GM23338 (cell line): ENCODE measurements around the gene IGFBP5. TPM values are rescaled to one million over a fixed set of nuclear protein-coding genes. Genes with fewer than 3 reads are reported as not detected.

Source experiments
- ATAC-seq: fragments of 200-7000 bp; cut with Tn5 transposase; 3 replicates; pipeline ENCODE4 v1.9.1; 2020
- DNase-seq: peaks from one replicate; pipeline ENCODE4 v3.0.0-alpha.2; 2015; ENCODE audit warnings: low spot score
- H2AFZ ChIP-seq: fragments of 200-600 bp; sonication (generic); 2 replicates; pipeline ENCODE4 v1.8.0; 2016; ENCODE audit warnings: antibody characterized with exemption, mild to moderate bottlenecking, moderate library complexity
- H3F3A ChIP-seq: fragments of 200-600 bp; sonication (generic); replicated peaks from 2 replicates; pipeline ENCODE4 v1.8.0; 2017; ENCODE audit warnings: antibody characterized with exemption, mixed run types, low read depth
- H3K27ac ChIP-seq: fragments of 200-600 bp; sonication (generic); 2 replicates; pipeline ENCODE4 v1.6.1; 2016; ENCODE audit warnings: low read depth
- H3K27me3 ChIP-seq: fragments of 200-600 bp; sonication (generic); 2 replicates; pipeline ENCODE4 v1.8.0; 2016; ENCODE audit warnings: mild to moderate bottlenecking, mixed run types, moderate library complexity; ENCODE audit not compliant: insufficient read depth
- H3K36me3 ChIP-seq: fragments of 200-600 bp; sonication (generic); 2 replicates; pipeline ENCODE4 v1.8.0; 2016; ENCODE audit warnings: mild to moderate bottlenecking; ENCODE audit not compliant: insufficient read depth
- H3K4me1 ChIP-seq: fragments of 200-600 bp; sonication (generic); 2 replicates; pipeline ENCODE4 v1.8.0; 2016; ENCODE audit warnings: mild to moderate bottlenecking, moderate library complexity; ENCODE audit not compliant: insufficient read depth
- H3K4me2 ChIP-seq: fragments of 200-600 bp; sonication (generic); 2 replicates; pipeline ENCODE4 v1.7.1; 2017; ENCODE audit warnings: mixed run types
- H3K4me3 ChIP-seq: fragments of 200-600 bp; sonication (generic); 2 replicates; pipeline ENCODE4 v1.6.1; 2016; ENCODE audit warnings: mixed run types
- H3K79me2 ChIP-seq: fragments of 200-600 bp; sonication (generic); replicated peaks from 2 replicates; pipeline ENCODE4 v1.8.0; 2017; ENCODE audit warnings: mild to moderate bottlenecking; ENCODE audit not compliant: insufficient read depth
- H3K9me2 ChIP-seq: fragments of 200-600 bp; sonication (generic); 2 replicates; pipeline ENCODE4 v1.8.0; 2017; ENCODE audit not compliant: insufficient read depth
- H4K20me1 ChIP-seq: fragments of 200-600 bp; sonication (generic); replicated peaks from 2 replicates; pipeline ENCODE4 v1.8.0; 2017; ENCODE audit warnings: mild to moderate bottlenecking; ENCODE audit not compliant: insufficient read depth
- H3K27ac Mint-ChIP-seq: 2 replicates; pipeline ENCODE4 v1.8.0; 2020; ENCODE audit warnings: inconsistent platforms, mild to moderate bottlenecking, moderate library complexity, mixed read lengths
- H3K27me3 Mint-ChIP-seq: 3 replicates; pipeline ENCODE4 v1.8.0; 2022; ENCODE audit warnings: low read depth, mild to moderate bottlenecking, moderate library complexity, mixed read lengths, inconsistent platforms; ENCODE audit not compliant: insufficient read depth, poor library complexity
- H3K36me3 Mint-ChIP-seq: 3 replicates; pipeline ENCODE4 v1.8.0; 2021; ENCODE audit warnings: low read depth, mild to moderate bottlenecking, inconsistent platforms, moderate library complexity, mixed read lengths
- H3K4me1 Mint-ChIP-seq: 3 replicates; pipeline ENCODE4 v1.8.0; 2020; ENCODE audit warnings: mild to moderate bottlenecking, inconsistent platforms, mixed read lengths
- H3K4me3 Mint-ChIP-seq: 3 replicates; pipeline ENCODE4 v1.8.0; 2021; ENCODE audit warnings: moderate library complexity, mild to moderate bottlenecking, inconsistent platforms, mixed read lengths
- H3K9me3 Mint-ChIP-seq: 3 replicates; pipeline ENCODE4 v1.8.0; 2020; ENCODE audit warnings: moderate library complexity, mild to moderate bottlenecking, inconsistent platforms, mixed read lengths
- CREB1 ChIP-seq: fragments of 250-450 bp; sonication (Bioruptor Pico); IDR thresholded peaks from 2 replicates; pipeline ENCODE4 v1.5.0; 2020; ENCODE audit warnings: low read depth, mild to moderate bottlenecking, moderate library complexity
- EZH2 ChIP-seq: fragments of 200-600 bp; sonication (generic); IDR thresholded peaks from one replicate; pipeline ENCODE4 v1.8.0; 2017; ENCODE audit warnings: antibody characterized with exemption, mild to moderate bottlenecking, low read depth; ENCODE audit not compliant: unreplicated experiment
- EZH2phosphoT487 ChIP-seq: fragments of 200-600 bp; sonication (generic); IDR thresholded peaks from one replicate; pipeline ENCODE4 v1.8.1; 2018; ENCODE audit warnings: antibody characterized with exemption; ENCODE audit not compliant: unreplicated experiment
- JUNB ChIP-seq: IDR thresholded peaks from one replicate; pipeline ENCODE4 v1.6.1; 2016; ENCODE audit warnings: antibody characterized with exemption; ENCODE audit not compliant: unreplicated experiment
- NANOG ChIP-seq: IDR thresholded peaks from 2 replicates; pipeline ENCODE4 v1.6.1; 2016; ENCODE audit warnings: antibody characterized with exemption, borderline replicate concordance
- POLR2AphosphoS5 ChIP-seq: IDR thresholded peaks from 2 replicates; pipeline ENCODE4 v1.6.1; 2016; ENCODE audit warnings: antibody characterized with exemption, low read depth
- STAT1 ChIP-seq: IDR thresholded peaks from one replicate; pipeline ENCODE4 v1.6.1; 2016; ENCODE audit warnings: antibody characterized with exemption; ENCODE audit not compliant: unreplicated experiment
- ZNF114 ChIP-seq: fragments of 250-450 bp; sonication (Bioruptor Pico); IDR thresholded peaks from 2 replicates; pipeline ENCODE4 v1.5.0; 2020; ENCODE audit warnings: mild to moderate bottlenecking, moderate library complexity
- ZNF331 ChIP-seq: fragments of 250-450 bp; sonication (Bioruptor Pico); IDR thresholded peaks from 2 replicates; pipeline ENCODE4 v1.5.0; 2020; ENCODE audit warnings: low read depth, mild to moderate bottlenecking, moderate library complexity
- polyA plus RNA-seq: library from polyadenylated mRNA; unstranded; fragments of >200 nt; fragmentation: Nextera tagmentation; extraction: Ambion mirVana; gene quantifications from 2 replicates; pipeline ENCODE4 v1.2.1, GENCODE V29; 2016
- total RNA-seq: library from RNA; depleted of rRNA; stranded (reverse); fragments of >200 nt; shearing (Covaris generic); gene quantifications from 2 replicates; pipeline ENCODE4 v1.2.3, GENCODE V29; 2014
- TF ChIP-seq, protein P1 (sequence below), 2 experiments: fragments of 200-600 bp in 1 of 2; sonication (generic) in 1 of 2; conservative IDR thresholded peaks; 2 replicates each; pipeline versions ENCODE4 v1.5.1 to v1.6.1; 2016 to 2017; ENCODE audit warnings: antibody characterized with exemption in 2 of 2, low read depth in 2 of 2, mild to moderate bottlenecking in 2 of 2, moderate library complexity in 1 of 2
- TF ChIP-seq, protein P2 (sequence below): IDR thresholded peaks from one replicate; pipeline ENCODE4 v1.6.1; 2018; ENCODE audit warnings: antibody characterized with exemption; ENCODE audit not compliant: unreplicated experiment
- TF ChIP-seq, protein P3 (sequence below): IDR thresholded peaks from 2 replicates; pipeline ENCODE4 v1.6.1; 2016; ENCODE audit warnings: antibody characterized with exemption
- TF ChIP-seq, protein P4 (sequence below): fragments of 250-450 bp; sonication (Bioruptor Pico); IDR thresholded peaks from 2 replicates; pipeline ENCODE4 v1.5.0; 2020; ENCODE audit warnings: mild to moderate bottlenecking, moderate library complexity

Gene IGFBP5
- total and polyA plus RNA-seq, 2 experiments from 2014 or later: 0.70 to 2.5 TPM

DNA sequence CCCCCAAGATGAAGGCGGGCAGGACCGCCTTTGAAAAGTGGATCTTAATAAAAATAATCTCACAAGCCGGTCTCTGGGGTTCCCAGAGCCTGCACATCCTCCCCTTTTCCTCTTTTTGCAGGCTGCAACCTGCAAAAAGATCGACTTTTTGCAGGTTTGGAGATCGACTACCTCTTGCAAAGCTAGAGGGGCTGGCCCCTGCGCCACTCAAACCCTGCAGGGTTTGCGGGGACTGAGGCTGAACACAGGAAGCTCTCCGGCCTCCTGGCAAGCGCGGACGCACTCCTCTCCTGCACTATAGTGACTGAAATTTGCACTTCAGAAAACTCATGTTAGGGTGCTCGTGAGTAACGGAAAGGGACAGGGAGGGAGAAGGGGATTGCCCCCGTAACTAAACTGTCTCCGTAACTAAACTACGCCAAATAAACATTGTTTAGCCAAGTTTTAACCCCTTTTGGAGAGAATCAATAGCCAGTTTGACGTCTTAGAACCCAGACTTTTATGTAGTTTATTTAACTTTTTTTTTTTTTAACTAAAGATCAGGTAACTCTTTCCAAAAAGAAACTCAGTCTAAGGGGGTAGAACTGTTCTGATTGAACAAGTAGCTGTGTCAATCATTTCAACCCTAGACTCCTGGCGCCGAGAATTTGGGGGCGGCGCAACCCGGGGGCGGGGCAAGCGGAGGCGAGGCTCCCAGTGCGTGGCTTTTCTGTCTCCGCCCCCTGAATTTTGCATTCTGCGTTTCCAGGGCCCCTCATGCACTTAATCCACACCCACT lies 2.5 kb downstream of the IGFBP5 start:
- Histone ChIP-seq H3K79me2 (no peaks in the 10 kb centered on the region), H3K4me1 (peaks cover 42% of the 10 kb centered on the region)
- H3K4me1 Mint-ChIP-seq: peaks cover 50% of the 10 kb centered on the region

More for the DNA sequence above, 2.5 kb downstream of the IGFBP5 start:
- Mint-ChIP-seq H3K9me3 (no peaks in the 10 kb centered on the region), H3K27ac (no peak overlapping the region), H3K27me3 (peaks cover 41% of the 10 kb centered on the region), H3K4me3 (peak overlapping the region; percentile 84), H3K36me3 (no peaks in the 10 kb centered on the region)
- H3K27me3 ChIP-seq: peaks cover 56% of the 10 kb centered on the region
- TF ChIP-seq NANOG (no peak), POLR2AphosphoS5 (no peak), JUNB (no peak), ZNF114 (CRISPR knock-in tag) (no peak), STAT1 (no peak), EZH2 (no peak), CREB1 (CRISPR knock-in tag) (no peak), EZH2phosphoT487 (no peak), ZNF331 (CRISPR knock-in tag) (no peak)
- TF ChIP-seq, protein P1, sequence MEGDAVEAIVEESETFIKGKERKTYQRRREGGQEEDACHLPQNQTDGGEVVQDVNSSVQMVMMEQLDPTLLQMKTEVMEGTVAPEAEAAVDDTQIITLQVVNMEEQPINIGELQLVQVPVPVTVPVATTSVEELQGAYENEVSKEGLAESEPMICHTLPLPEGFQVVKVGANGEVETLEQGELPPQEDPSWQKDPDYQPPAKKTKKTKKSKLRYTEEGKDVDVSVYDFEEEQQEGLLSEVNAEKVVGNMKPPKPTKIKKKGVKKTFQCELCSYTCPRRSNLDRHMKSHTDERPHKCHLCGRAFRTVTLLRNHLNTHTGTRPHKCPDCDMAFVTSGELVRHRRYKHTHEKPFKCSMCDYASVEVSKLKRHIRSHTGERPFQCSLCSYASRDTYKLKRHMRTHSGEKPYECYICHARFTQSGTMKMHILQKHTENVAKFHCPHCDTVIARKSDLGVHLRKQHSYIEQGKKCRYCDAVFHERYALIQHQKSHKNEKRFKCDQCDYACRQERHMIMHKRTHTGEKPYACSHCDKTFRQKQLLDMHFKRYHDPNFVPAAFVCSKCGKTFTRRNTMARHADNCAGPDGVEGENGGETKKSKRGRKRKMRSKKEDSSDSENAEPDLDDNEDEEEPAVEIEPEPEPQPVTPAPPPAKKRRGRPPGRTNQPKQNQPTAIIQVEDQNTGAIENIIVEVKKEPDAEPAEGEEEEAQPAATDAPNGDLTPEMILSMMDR (conservative IDR thresholded peaks at IDR 0.05; ENCODE audit: low read depth in 2 of 2): no peak
- TF ChIP-seq, protein P2, sequence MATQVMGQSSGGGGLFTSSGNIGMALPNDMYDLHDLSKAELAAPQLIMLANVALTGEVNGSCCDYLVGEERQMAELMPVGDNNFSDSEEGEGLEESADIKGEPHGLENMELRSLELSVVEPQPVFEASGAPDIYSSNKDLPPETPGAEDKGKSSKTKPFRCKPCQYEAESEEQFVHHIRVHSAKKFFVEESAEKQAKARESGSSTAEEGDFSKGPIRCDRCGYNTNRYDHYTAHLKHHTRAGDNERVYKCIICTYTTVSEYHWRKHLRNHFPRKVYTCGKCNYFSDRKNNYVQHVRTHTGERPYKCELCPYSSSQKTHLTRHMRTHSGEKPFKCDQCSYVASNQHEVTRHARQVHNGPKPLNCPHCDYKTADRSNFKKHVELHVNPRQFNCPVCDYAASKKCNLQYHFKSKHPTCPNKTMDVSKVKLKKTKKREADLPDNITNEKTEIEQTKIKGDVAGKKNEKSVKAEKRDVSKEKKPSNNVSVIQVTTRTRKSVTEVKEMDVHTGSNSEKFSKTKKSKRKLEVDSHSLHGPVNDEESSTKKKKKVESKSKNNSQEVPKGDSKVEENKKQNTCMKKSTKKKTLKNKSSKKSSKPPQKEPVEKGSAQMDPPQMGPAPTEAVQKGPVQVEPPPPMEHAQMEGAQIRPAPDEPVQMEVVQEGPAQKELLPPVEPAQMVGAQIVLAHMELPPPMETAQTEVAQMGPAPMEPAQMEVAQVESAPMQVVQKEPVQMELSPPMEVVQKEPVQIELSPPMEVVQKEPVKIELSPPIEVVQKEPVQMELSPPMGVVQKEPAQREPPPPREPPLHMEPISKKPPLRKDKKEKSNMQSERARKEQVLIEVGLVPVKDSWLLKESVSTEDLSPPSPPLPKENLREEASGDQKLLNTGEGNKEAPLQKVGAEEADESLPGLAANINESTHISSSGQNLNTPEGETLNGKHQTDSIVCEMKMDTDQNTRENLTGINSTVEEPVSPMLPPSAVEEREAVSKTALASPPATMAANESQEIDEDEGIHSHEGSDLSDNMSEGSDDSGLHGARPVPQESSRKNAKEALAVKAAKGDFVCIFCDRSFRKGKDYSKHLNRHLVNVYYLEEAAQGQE: no peak
- TF ChIP-seq, protein P3, sequence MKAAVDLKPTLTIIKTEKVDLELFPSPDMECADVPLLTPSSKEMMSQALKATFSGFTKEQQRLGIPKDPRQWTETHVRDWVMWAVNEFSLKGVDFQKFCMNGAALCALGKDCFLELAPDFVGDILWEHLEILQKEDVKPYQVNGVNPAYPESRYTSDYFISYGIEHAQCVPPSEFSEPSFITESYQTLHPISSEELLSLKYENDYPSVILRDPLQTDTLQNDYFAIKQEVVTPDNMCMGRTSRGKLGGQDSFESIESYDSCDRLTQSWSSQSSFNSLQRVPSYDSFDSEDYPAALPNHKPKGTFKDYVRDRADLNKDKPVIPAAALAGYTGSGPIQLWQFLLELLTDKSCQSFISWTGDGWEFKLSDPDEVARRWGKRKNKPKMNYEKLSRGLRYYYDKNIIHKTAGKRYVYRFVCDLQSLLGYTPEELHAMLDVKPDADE: no peak
- TF ChIP-seq, protein P4, sequence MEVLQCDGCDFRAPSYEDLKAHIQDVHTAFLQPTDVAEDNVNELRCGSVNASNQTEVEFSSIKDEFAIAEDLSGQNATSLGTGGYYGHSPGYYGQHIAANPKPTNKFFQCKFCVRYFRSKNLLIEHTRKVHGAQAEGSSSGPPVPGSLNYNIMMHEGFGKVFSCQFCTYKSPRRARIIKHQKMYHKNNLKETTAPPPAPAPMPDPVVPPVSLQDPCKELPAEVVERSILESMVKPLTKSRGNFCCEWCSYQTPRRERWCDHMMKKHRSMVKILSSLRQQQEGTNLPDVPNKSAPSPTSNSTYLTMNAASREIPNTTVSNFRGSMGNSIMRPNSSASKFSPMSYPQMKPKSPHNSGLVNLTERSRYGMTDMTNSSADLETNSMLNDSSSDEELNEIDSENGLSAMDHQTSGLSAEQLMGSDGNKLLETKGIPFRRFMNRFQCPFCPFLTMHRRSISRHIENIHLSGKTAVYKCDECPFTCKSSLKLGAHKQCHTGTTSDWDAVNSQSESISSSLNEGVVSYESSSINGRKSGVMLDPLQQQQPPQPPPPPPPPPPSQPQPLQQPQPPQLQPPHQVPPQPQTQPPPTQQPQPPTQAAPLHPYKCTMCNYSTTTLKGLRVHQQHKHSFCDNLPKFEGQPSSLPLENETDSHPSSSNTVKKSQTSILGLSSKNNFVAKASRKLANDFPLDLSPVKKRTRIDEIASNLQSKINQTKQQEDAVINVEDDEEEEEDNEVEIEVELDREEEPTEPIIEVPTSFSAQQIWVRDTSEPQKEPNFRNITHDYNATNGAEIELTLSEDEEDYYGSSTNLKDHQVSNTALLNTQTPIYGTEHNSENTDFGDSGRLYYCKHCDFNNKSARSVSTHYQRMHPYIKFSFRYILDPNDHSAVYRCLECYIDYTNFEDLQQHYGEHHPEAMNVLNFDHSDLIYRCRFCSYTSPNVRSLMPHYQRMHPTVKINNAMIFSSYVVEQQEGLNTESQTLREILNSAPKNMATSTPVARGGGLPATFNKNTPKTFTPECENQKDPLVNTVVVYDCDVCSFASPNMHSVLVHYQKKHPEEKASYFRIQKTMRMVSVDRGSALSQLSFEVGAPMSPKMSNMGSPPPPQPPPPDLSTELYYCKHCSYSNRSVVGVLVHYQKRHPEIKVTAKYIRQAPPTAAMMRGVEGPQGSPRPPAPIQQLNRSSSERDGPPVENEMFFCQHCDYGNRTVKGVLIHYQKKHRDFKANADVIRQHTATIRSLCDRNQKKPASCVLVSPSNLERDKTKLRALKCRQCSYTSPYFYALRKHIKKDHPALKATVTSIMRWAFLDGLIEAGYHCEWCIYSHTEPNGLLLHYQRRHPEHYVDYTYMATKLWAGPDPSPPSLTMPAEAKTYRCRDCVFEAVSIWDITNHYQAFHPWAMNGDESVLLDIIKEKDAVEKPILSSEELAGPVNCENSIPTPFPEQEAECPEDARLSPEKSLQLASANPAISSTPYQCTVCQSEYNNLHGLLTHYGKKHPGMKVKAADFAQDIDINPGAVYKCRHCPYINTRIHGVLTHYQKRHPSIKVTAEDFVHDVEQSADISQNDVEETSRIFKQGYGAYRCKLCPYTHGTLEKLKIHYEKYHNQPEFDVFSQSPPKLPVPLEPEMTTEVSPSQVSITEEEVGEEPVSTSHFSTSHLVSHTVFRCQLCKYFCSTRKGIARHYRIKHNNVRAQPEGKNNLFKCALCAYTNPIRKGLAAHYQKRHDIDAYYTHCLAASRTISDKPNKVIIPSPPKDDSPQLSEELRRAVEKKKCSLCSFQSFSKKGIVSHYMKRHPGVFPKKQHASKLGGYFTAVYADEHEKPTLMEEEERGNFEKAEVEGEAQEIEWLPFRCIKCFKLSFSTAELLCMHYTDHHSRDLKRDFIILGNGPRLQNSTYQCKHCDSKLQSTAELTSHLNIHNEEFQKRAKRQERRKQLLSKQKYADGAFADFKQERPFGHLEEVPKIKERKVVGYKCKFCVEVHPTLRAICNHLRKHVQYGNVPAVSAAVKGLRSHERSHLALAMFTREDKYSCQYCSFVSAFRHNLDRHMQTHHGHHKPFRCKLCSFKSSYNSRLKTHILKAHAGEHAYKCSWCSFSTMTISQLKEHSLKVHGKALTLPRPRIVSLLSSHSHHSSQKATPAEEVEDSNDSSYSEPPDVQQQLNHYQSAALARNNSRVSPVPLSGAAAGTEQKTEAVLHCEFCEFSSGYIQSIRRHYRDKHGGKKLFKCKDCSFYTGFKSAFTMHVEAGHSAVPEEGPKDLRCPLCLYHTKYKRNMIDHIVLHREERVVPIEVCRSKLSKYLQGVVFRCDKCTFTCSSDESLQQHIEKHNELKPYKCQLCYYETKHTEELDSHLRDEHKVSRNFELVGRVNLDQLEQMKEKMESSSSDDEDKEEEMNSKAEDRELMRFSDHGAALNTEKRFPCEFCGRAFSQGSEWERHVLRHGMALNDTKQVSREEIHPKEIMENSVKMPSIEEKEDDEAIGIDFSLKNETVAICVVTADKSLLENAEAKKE (CRISPR knock-in tag): no peak
- 0 out of 2 replicates have a peak, but pooled peaks cover 4% of the 10 kb centered on the region for H3F3A ChIP-seq
- peak overlapping the region; percentile 98 for H3K4me2 ChIP-seq
- peak overlapping the region; percentile 77 for H3K4me3 ChIP-seq
- H3K27ac ChIP-seq: peak overlapping the region; percentile 5; the same call in 1 of the 2 replicates
- no peaks in the 10 kb centered on the region for H3K9me2 ChIP-seq
- no peaks in the 10 kb centered on the region for H3K36me3 ChIP-seq
- H2AFZ ChIP-seq: peak overlapping the region; percentile 93
- DNase-seq (peak; percentile 84), ATAC-seq (peak; percentile 8)
- no peaks in the 10 kb centered on the region for H4K20me1 ChIP-seq
